ENCODE results near the gene DISP1. TPM values are rescaled to one million over a fixed set of nuclear protein-coding genes. Genes with fewer than 3 reads are reported as not detected.

The DISP1 gene
- polyA plus RNA-seq, 4 donors = 2.3 to 7.5 (median 3.3) TPM

- Histone ChIP-seq H3K4me1 (ENCODE audit: control insufficient read depth in 3 of 3, insufficient read depth in 2 of 3, low read depth in 1 of 3, low read length in 2 of 3) (peaks cover 0 to 13% (median 6%) of the 10 kb centered on the region in 3 donors), H3K9me3 (ENCODE audit: control insufficient read depth in 2 of 2, insufficient read depth in 1 of 2, low read depth in 1 of 2, low read length in 1 of 2) (no peaks in the 10 kb centered on the region), H3K4me3 (ENCODE audit: low read depth in 1 of 3, low read length in 3 of 3) (peak overlapping the region in 2 of 3 donors; percentile 90 to 99), H3K27ac (ENCODE audit: low read depth in 1 of 3, low read length in 2 of 3) (peak overlapping the region; percentile 94 to 99 (median 97)), H3K36me3 (ENCODE audit: control insufficient read depth in 3 of 3, insufficient read depth in 2 of 3, low read depth in 1 of 3, low read length in 3 of 3) (no peaks in the 10 kb centered on the region), H3K27me3 (ENCODE audit: control insufficient read depth in 3 of 3, insufficient read depth in 3 of 3, low read length in 3 of 3) (no peaks in the 10 kb centered on the region)
- DNase-seq (no peak), FAIRE-seq (no peak)
- 58 to 62% (median 59%) methylated on average over 14 of the region's 14 CpGs for WGBS, 3 donors
These were observed 838 bp upstream of the DISP1 start for GRCh38 chr1:222813866-222814535.

- DNase-seq (no peak), FAIRE-seq (no peak)
- Histone ChIP-seq H3K4me1 (ENCODE audit: control insufficient read depth in 3 of 3, insufficient read depth in 2 of 3, low read depth in 1 of 3, low read length in 2 of 3) (peaks cover 0 to 13% (median 6%) of the 10 kb centered on the region in 3 donors), H3K36me3 (ENCODE audit: control insufficient read depth in 3 of 3, insufficient read depth in 2 of 3, low read depth in 1 of 3, low read length in 3 of 3) (no peaks in the 10 kb centered on the region), H3K9me3 (ENCODE audit: control insufficient read depth in 2 of 2, insufficient read depth in 1 of 2, low read depth in 1 of 2, low read length in 1 of 2) (no peaks in the 10 kb centered on the region), H3K4me3 (ENCODE audit: low read depth in 1 of 3, low read length in 3 of 3) (peak overlapping the region; percentile 75 to 99 (median 90)), H3K27me3 (ENCODE audit: control insufficient read depth in 3 of 3, insufficient read depth in 3 of 3, low read length in 3 of 3) (no peaks in the 10 kb centered on the region), H3K27ac (ENCODE audit: low read depth in 1 of 3, low read length in 2 of 3) (peak overlapping the region; percentile 94 to 99 (median 97))
- 3 to 5% (median 4%) methylated on average over 11 of the region's 11 CpGs for WGBS, 3 donors
These were observed 564 bp downstream of the DISP1 start for GRCh38 chr1:222815440-222815765.

GRCh38 chr1:222817529-222817928 lies 2.7 kb downstream of the DISP1 start:
- peak in 1 of 2 donors; percentile 30 for DNase-seq
- no peak overlapping the region for H3K4me3 ChIP-seq (ENCODE audit: low read depth in 1 of 3, low read length in 3 of 3)
- no peak for FAIRE-seq
- H3K27me3 ChIP-seq (ENCODE audit: control insufficient read depth in 3 of 3, insufficient read depth in 3 of 3, low read length in 3 of 3) = no peaks in the 10 kb centered on the region
- H3K4me1 ChIP-seq (ENCODE audit: control insufficient read depth in 3 of 3, insufficient read depth in 2 of 3, low read depth in 1 of 3, low read length in 2 of 3) = peaks cover 0 to 9% (median 2%) of the 10 kb centered on the region in 3 donors
- 68 to 90% (median 72%) methylated on average over 1 of the region's 1 CpG for WGBS, 3 donors
- peak overlapping the region in 1 of 3 donors; percentile 4 for H3K27ac ChIP-seq (ENCODE audit: low read depth in 1 of 3, low read length in 2 of 3)
- no peaks in the 10 kb centered on the region for H3K9me3 ChIP-seq (ENCODE audit: control insufficient read depth in 2 of 2, insufficient read depth in 1 of 2, low read depth in 1 of 2, low read length in 1 of 2)
- H3K36me3 ChIP-seq (ENCODE audit: control insufficient read depth in 3 of 3, insufficient read depth in 2 of 3, low read depth in 1 of 3, low read length in 3 of 3) = no peaks in the 10 kb centered on the region

- DNase-seq (no peak), FAIRE-seq (no peak)
- H3K4me3 ChIP-seq (ENCODE audit: low read depth in 1 of 3, low read length in 3 of 3) = no peak overlapping the region
- H3K4me1 ChIP-seq (ENCODE audit: control insufficient read depth in 3 of 3, insufficient read depth in 2 of 3, low read depth in 1 of 3, low read length in 2 of 3) = peaks cover 0 to 9% (median 2%) of the 10 kb centered on the region in 3 donors
- no peaks in the 10 kb centered on the region for H3K9me3 ChIP-seq (ENCODE audit: control insufficient read depth in 2 of 2, insufficient read depth in 1 of 2, low read depth in 1 of 2, low read length in 1 of 2)
- no peaks in the 10 kb centered on the region for H3K27me3 ChIP-seq (ENCODE audit: control insufficient read depth in 3 of 3, insufficient read depth in 3 of 3, low read length in 3 of 3)
- WGBS, 3 donors = 89 to 97% (median 94%) methylated on average over 1 of the region's 1 CpG
- no peak overlapping the region for H3K27ac ChIP-seq (ENCODE audit: low read depth in 1 of 3, low read length in 2 of 3)
- H3K36me3 ChIP-seq (ENCODE audit: control insufficient read depth in 3 of 3, insufficient read depth in 2 of 3, low read depth in 1 of 3, low read length in 3 of 3) = no peaks in the 10 kb centered on the region
These were observed 3.3 kb downstream of the DISP1 start for GRCh38 chr1:222818171-222818570.

GRCh38 chr1:222820171-222820712 lies 5.4 kb downstream of the DISP1 start:
- Histone ChIP-seq H3K27me3 (ENCODE audit: control insufficient read depth in 3 of 3, insufficient read depth in 3 of 3, low read length in 3 of 3) (no peaks in the 10 kb centered on the region), H3K27ac (ENCODE audit: low read depth in 1 of 3, low read length in 2 of 3) (no peak overlapping the region), H3K36me3 (ENCODE audit: control insufficient read depth in 3 of 3, insufficient read depth in 2 of 3, low read depth in 1 of 3, low read length in 3 of 3) (no peaks in the 10 kb centered on the region), H3K4me3 (ENCODE audit: low read depth in 1 of 3, low read length in 3 of 3) (no peak overlapping the region), H3K9me3 (ENCODE audit: control insufficient read depth in 2 of 2, insufficient read depth in 1 of 2, low read depth in 1 of 2, low read length in 1 of 2) (no peaks in the 10 kb centered on the region), H3K4me1 (ENCODE audit: control insufficient read depth in 3 of 3, insufficient read depth in 2 of 3, low read depth in 1 of 3, low read length in 2 of 3) (peaks cover 0 to 2% (median 0%) of the 10 kb centered on the region in 3 donors)
- DNase-seq = no peak
- FAIRE-seq = no peak
- WGBS, 3 donors = 91 to 96% (median 96%) methylated on average over 4 of the region's 4 CpGs

- Histone ChIP-seq H3K4me1 (ENCODE audit: control insufficient read depth in 3 of 3, insufficient read depth in 2 of 3, low read depth in 1 of 3, low read length in 2 of 3) (peaks cover 0 to 2% (median 0%) of the 10 kb centered on the region in 3 donors), H3K27ac (ENCODE audit: low read depth in 1 of 3, low read length in 2 of 3) (no peak overlapping the region), H3K27me3 (ENCODE audit: control insufficient read depth in 3 of 3, insufficient read depth in 3 of 3, low read length in 3 of 3) (no peaks in the 10 kb centered on the region), H3K9me3 (ENCODE audit: control insufficient read depth in 2 of 2, insufficient read depth in 1 of 2, low read depth in 1 of 2, low read length in 1 of 2) (no peaks in the 10 kb centered on the region), H3K4me3 (ENCODE audit: low read depth in 1 of 3, low read length in 3 of 3) (no peak overlapping the region), H3K36me3 (ENCODE audit: control insufficient read depth in 3 of 3, insufficient read depth in 2 of 3, low read depth in 1 of 3, low read length in 3 of 3) (no peaks in the 10 kb centered on the region)
- FAIRE-seq = no peak
- DNase-seq = no peak
- 91 to 94% (median 94%) methylated on average over 4 of the region's 4 CpGs for WGBS, 3 donors
These were observed 6.4 kb downstream of the DISP1 start for GRCh38 chr1:222821239-222821638.

GRCh38 chr1:222823695-222824094 lies 8.9 kb downstream of the DISP1 start:
- H3K4me3 ChIP-seq (ENCODE audit: low read depth in 1 of 3, low read length in 3 of 3) = no peak overlapping the region
- no peak overlapping the region for H3K27ac ChIP-seq (ENCODE audit: low read depth in 1 of 3, low read length in 2 of 3)
- H3K9me3 ChIP-seq (ENCODE audit: control insufficient read depth in 2 of 2, insufficient read depth in 1 of 2, low read depth in 1 of 2, low read length in 1 of 2) = no peaks in the 10 kb centered on the region
- 59 to 69% (median 65%) methylated on average over 3 of the region's 3 CpGs for WGBS, 3 donors
- H3K36me3 ChIP-seq (ENCODE audit: control insufficient read depth in 3 of 3, insufficient read depth in 2 of 3, low read depth in 1 of 3, low read length in 3 of 3) = no peaks in the 10 kb centered on the region
- no peaks in the 10 kb centered on the region for H3K4me1 ChIP-seq (ENCODE audit: control insufficient read depth in 3 of 3, insufficient read depth in 2 of 3, low read depth in 1 of 3, low read length in 2 of 3)
- H3K27me3 ChIP-seq (ENCODE audit: control insufficient read depth in 3 of 3, insufficient read depth in 3 of 3, low read length in 3 of 3) = no peaks in the 10 kb centered on the region
- DNase-seq (no peak), FAIRE-seq (no peak)

GRCh38 chr1:222824641-222825040 lies 9.8 kb downstream of the DISP1 start:
- FAIRE-seq = no peak
- 76 to 91% (median 89%) methylated on average over 3 of the region's 3 CpGs for WGBS, 3 donors
- Histone ChIP-seq H3K36me3 (ENCODE audit: control insufficient read depth in 3 of 3, insufficient read depth in 2 of 3, low read depth in 1 of 3, low read length in 3 of 3) (no peaks in the 10 kb centered on the region), H3K27me3 (ENCODE audit: control insufficient read depth in 3 of 3, insufficient read depth in 3 of 3, low read length in 3 of 3) (no peaks in the 10 kb centered on the region), H3K9me3 (ENCODE audit: control insufficient read depth in 2 of 2, insufficient read depth in 1 of 2, low read depth in 1 of 2, low read length in 1 of 2) (no peaks in the 10 kb centered on the region), H3K27ac (ENCODE audit: low read depth in 1 of 3, low read length in 2 of 3) (no peak overlapping the region), H3K4me1 (ENCODE audit: control insufficient read depth in 3 of 3, insufficient read depth in 2 of 3, low read depth in 1 of 3, low read length in 2 of 3) (peaks cover 0 to 4% (median 0%) of the 10 kb centered on the region in 3 donors), H3K4me3 (ENCODE audit: low read depth in 1 of 3, low read length in 3 of 3) (no peak overlapping the region)
- no peak for DNase-seq

- no peaks in the 10 kb centered on the region for H3K27me3 ChIP-seq (ENCODE audit: control insufficient read depth in 3 of 3, insufficient read depth in 3 of 3, low read length in 3 of 3)
- no peak for DNase-seq
- no peak overlapping the region for H3K4me3 ChIP-seq (ENCODE audit: low read depth in 1 of 3, low read length in 3 of 3)
- peaks cover 0 to 11% (median 0%) of the 10 kb centered on the region in 3 donors for H3K4me1 ChIP-seq (ENCODE audit: control insufficient read depth in 3 of 3, insufficient read depth in 2 of 3, low read depth in 1 of 3, low read length in 2 of 3)
- no peak for FAIRE-seq
- H3K27ac ChIP-seq (ENCODE audit: low read depth in 1 of 3, low read length in 2 of 3) = no peak overlapping the region
- no peaks in the 10 kb centered on the region for H3K9me3 ChIP-seq (ENCODE audit: control insufficient read depth in 2 of 2, insufficient read depth in 1 of 2, low read depth in 1 of 2, low read length in 1 of 2)
- no peaks in the 10 kb centered on the region for H3K36me3 ChIP-seq (ENCODE audit: control insufficient read depth in 3 of 3, insufficient read depth in 2 of 3, low read depth in 1 of 3, low read length in 3 of 3)
These were observed 14.1 kb downstream of the DISP1 start for GRCh38 chr1:222828939-222829338.
